Muscle of leg (tissue), 16 donors: ENCODE results near the gene JPH4. TPM values are rescaled to one million over a fixed set of nuclear protein-coding genes. Genes with fewer than 3 reads are reported as not detected.

Experiments used
- DNase-seq: peaks from one replicate; pipeline ENCODE4 v3.0.0; 2013
- H3K27ac ChIP-seq: one replicate; pipeline ENCODE4 v1.5.1; 2013; ENCODE audit warnings: mild to moderate bottlenecking, low read length, control low read depth
- H3K27me3 ChIP-seq: one replicate; pipeline ENCODE4 v1.6.1; 2013; ENCODE audit warnings: low read length; ENCODE audit not compliant: control insufficient read depth, insufficient read depth
- H3K36me3 ChIP-seq: one replicate; pipeline ENCODE4 v1.6.1; 2013; ENCODE audit warnings: low read length; ENCODE audit not compliant: control insufficient read depth, insufficient read depth
- H3K4me1 ChIP-seq: one replicate; pipeline ENCODE4 v1.6.1; 2013; ENCODE audit warnings: low read length; ENCODE audit not compliant: control insufficient read depth, insufficient read depth
- H3K4me3 ChIP-seq: one replicate; pipeline ENCODE4 v1.5.1; 2013; ENCODE audit warnings: low read length, control low read depth
- H3K9me3 ChIP-seq: replicated peaks from 2 replicates; pipeline ENCODE4 v1.6.1; 2013; ENCODE audit warnings: low read depth, low read length; ENCODE audit not compliant: control insufficient read depth
- WGBS: methylation state at CpG from one replicate; pipeline ENCODE4 v1.1.5; 2013; ENCODE audit warnings: missing lambda C conversion rate; ENCODE audit not compliant: insufficient coverage; 5-methylcytosine and 5-hydroxymethylcytosine counted together
- long read RNA-seq, 11 donors: transcript quantifications; one replicate each; lab custom pipeline, GENCODE V29; 2026
- polyA plus RNA-seq, 8 donors: library from polyadenylated mRNA; unstranded; fragments of 120-200 nt; gene quantifications; one replicate each; pipeline versions ENCODE4 v1.2.1 to v1.2.3, GENCODE V29; 2013; ENCODE audit warnings: inconsistent platforms in 1 of 8, low replicate concordance in 1 of 8; ENCODE audit not compliant: insufficient read length in 8 of 8, insufficient read depth in 1 of 8
- total RNA-seq: library from RNA; stranded (reverse); fragments of 120-200 nt; gene quantifications from one replicate; pipeline ENCODE4 v1.2.4, GENCODE V29; 2013

Gene JPH4
- total RNA-seq (0.53 TPM), polyA plus RNA-seq (1 to 10 TPM in 4 of 8 donors, under 1 TPM in 4; 0.26 to 3.0 (median 0.95) TPM)
- long read RNA-seq, donor 1: 0 reads
- long read RNA-seq, donor 2: 0 reads
- long read RNA-seq, donor 3: 0 reads
- long read RNA-seq, donor 4: 0 reads
- long read RNA-seq, donor 5: 0 reads
- long read RNA-seq, donor 6: 0 reads
- long read RNA-seq, donor 7, full-length matches to known transcripts: 2 of 2 reads
- long read RNA-seq, donor 7, partial matches to known transcripts: 0 of 2 reads
- long read RNA-seq, donor 7, other reads (novel, unspliced or antisense): 0 of 2 reads
- long read RNA-seq, donor 8: 0 reads
- long read RNA-seq, donor 9: 0 reads
- long read RNA-seq, donor 10: 0 reads
- long read RNA-seq, donor 11: 0 reads

DNA sequence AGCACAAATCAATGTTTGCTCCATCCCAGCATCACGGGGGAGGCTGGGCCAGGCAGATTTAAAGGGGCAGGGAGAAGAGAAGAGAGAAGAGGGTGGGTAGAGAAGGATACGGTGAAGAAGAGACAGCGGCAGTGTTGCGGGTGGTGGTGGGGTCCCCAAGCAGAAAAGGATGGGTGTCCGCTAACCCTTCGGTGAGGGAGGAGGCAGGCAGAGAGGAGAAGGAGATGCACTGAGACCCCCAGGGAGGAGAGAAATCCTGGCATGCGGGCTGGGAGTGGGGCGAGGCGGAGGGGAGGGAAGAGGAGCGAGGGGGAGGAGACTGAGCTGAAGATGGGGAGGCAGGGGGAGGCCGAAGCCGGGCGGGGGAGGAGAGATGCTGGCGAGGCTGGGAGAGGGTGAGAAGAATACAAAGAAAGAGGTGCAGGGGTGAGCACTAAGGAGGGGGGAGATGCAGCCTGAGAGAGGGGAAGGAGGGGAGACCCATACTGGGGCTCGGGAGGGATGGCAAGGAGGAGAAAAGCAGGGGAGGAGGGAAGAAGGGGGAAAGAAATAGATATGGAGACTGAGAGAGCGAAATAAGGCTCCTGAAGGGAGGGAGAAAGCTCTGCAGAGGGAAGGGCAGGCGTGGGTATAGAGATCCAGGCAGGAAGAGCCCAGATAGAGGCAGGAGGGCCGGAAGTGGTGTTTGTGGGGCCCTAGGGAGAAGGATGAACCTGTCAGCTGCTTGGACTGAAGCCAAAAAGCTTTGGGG is at the start of gene JPH4:
TSS of gene JPH4 (minus strand) at position 231 of the 751 bp plus-strand sequence. CDS start 1,337 bp downstream, outside the sequence.
- Histone ChIP-seq H3K4me1 (peaks cover 6% of the 10 kb centered on the region), H3K4me3 (no peak within 1 kb of the TSS), H3K9me3 (no peaks in the 10 kb centered on the region), H3K27ac (no peak within 1 kb of the TSS), H3K36me3 (no peaks in the 10 kb centered on the region), H3K27me3 (peaks cover 73% of the 10 kb centered on the region)
- DNase-seq: peak; percentile 55
- WGBS: 4% methylated on average over 18 of the region's 18 CpGs

DNA sequence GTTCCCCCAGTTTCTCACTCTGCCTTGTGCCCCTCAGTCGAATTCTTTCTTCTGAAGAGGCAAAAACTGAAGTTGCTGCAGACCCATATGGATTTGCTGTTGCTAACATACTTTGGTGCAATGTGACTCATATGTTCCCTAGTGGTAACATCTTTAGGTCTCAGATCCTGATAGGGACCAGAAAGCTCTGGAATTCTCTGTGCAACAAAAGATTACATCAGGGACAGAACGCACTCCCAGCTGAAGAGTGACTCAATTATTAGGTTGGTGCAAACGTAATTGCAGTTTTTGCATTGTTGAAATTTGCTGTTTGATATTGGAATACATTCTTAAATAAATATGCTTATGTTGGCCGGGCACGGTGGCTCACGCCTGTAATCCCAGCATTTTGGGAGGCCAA is 49.4 kb upstream of the JPH4 start:
- Histone ChIP-seq H3K27ac (no peak overlapping the region), H3K9me3 (peaks cover 14% of the 10 kb centered on the region), H3K36me3 (no peaks in the 10 kb centered on the region), H3K27me3 (no peaks in the 10 kb centered on the region), H3K4me3 (no peak overlapping the region), H3K4me1 (peaks cover 14% of the 10 kb centered on the region)
- no peak for DNase-seq
- WGBS: 100% methylated on average over 1 of the region's 6 CpGs

DNA sequence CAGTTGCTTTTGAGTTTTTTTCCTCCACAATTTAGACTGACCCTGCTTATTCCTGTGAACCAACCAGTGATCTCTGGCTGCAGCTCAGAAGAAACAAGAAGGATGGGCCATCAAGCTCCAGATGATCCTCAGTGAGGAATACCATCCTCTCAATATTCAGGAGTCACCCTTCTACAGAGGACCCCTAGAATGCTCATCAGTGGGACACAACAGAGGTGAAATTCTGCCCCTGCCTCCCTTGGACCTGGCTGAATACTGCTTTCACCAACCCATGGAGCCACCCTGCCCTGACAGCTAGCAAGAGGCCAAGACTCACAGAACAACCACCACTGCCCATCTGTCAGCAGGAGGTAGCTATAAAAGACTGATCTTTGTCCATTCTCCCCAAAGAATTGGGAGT is 48.4 kb upstream of the JPH4 start:
- Histone ChIP-seq H3K27me3 (no peaks in the 10 kb centered on the region), H3K36me3 (no peaks in the 10 kb centered on the region), H3K4me3 (no peak overlapping the region)

DNA sequence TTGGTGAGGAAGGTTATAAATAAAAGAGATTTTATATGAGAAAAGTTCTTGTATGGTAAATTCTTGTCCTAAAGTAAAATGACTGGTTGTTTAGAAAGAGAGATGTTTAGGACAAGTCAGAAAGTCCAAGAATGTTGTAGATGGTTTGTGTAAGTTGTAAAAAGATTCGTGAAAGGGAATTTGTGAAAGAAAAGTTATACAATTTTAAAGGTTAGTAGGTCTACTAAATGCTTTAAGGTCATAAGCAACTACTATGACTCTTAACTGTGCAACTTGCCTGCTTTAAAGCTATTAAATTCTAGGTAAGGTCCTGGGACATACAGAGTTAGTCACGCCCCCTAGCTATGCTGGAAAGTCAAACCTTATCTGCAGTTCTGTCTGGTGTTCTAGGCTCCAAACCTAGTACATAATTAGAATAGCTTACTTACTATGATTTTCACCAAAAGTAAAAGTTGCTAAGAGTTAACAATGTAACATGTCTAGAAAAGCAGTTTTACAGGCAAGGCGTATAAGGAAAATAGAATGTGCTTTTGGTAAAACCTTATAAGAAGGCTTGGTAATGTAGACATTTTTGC is 46.3 kb upstream of the JPH4 start:
- DNase-seq: no peak
- Histone ChIP-seq H3K9me3 (peaks cover 14% of the 10 kb centered on the region), H3K27me3 (no peaks in the 10 kb centered on the region), H3K4me1 (no peaks in the 10 kb centered on the region), H3K36me3 (no peaks in the 10 kb centered on the region), H3K27ac (no peak overlapping the region), H3K4me3 (no peak overlapping the region)
- WGBS: 100% methylated on average over 1 of the region's 3 CpGs

More for the DNA sequence above, 48.4 kb upstream of the JPH4 start:
- H3K4me1 ChIP-seq: peaks cover 6% of the 10 kb centered on the region
- H3K27ac ChIP-seq: no peak overlapping the region
- H3K9me3 ChIP-seq: peaks cover 14% of the 10 kb centered on the region
- DNase-seq: no peak

DNA sequence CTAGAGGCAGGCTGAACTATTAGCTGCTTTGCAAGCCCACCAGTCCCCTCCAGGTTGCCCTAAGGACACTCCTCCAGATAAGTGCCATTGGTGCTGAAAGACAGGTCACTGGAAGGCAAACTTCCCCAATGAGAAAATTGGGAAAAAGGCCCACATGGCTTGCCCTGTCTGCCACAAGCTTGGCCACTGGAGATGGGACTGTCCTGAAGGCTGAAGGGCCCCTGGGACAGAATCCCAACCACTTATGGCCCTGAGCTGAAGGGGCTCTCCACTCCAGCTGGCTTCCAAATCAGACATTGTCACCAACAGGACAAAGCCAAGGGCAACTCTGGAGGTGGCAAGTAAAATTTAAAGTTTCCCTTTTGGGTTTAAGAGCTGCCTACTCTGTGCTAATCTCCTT is 45.4 kb upstream of the JPH4 start:
- no peaks in the 10 kb centered on the region for H3K27me3 ChIP-seq
- H3K9me3 ChIP-seq: peaks cover 14% of the 10 kb centered on the region
- no peaks in the 10 kb centered on the region for H3K36me3 ChIP-seq
- no peak for DNase-seq
- no peak overlapping the region for H3K4me3 ChIP-seq
- H3K4me1 ChIP-seq: no peaks in the 10 kb centered on the region
- no peak overlapping the region for H3K27ac ChIP-seq

DNA sequence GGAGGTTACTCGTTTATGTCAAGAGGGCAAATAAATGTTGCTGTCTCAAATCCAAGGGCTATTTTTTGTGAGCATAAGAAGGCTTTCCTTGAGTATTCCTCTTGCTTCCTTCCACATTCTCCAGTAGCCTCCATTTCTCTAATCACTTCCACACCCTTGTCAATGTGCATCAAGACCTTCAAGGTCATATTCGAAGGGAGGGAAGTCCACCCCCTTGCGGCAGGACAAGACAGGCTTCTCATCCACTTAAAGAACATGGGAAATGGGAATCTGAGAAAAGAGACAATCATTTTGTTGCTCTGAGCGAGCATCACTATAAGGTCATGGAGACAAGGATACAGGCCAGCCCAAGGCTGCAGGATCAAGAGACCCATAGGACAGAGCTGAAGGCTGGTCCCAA is 44.4 kb upstream of the JPH4 start:
- Histone ChIP-seq H3K27me3 (no peaks in the 10 kb centered on the region), H3K27ac (no peak overlapping the region), H3K9me3 (peaks cover 14% of the 10 kb centered on the region), H3K4me1 (no peaks in the 10 kb centered on the region), H3K4me3 (no peak overlapping the region), H3K36me3 (no peaks in the 10 kb centered on the region)
- 71% methylated on average over 1 of the region's 4 CpGs for WGBS
- DNase-seq: no peak

DNA sequence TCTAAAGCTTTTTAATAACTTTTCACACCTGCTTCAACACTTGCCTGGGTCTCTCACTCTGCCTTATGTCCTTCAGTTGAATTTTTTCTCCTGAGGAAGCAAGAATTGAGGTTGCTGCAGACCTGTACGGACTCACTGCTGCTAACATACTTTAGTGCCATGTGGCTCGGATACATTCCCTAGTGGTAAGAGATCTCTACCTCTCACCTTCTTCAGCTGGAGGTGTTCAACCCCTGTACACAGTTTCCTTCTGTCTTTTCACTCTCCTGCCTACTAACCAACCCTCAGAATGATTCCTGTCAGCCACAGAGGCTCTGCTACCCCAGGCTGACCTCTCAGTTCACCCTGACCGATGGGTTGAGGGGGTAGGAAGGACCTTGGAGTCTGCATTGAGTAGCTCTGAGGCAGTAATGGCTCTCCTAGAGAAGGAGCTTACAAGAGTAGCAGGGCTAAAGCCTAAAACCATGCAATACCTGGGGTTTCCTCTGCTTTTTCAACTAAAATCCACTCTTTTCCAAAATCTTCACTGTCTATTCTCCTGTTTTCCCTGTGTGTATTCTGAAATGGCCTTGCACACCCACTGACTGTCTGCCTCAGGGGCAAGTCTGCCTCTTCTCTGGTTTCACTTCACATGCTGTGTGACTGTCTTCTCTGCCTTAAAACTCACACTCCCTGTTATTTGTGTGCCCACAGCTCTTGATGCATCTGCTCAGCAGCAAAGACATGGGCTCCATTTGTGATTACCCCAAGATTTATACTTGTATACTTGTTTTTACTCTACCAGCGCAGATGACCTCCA is 43.5 kb upstream of the JPH4 start:
- no peak overlapping the region for H3K4me3 ChIP-seq
- H3K9me3 ChIP-seq: peaks cover 14% of the 10 kb centered on the region
- no peaks in the 10 kb centered on the region for H3K27me3 ChIP-seq
- no peak overlapping the region for H3K27ac ChIP-seq
- no peaks in the 10 kb centered on the region for H3K4me1 ChIP-seq
- WGBS: 79% methylated on average over 3 of the region's 4 CpGs
- DNase-seq: no peak
- no peaks in the 10 kb centered on the region for H3K36me3 ChIP-seq

DNA sequence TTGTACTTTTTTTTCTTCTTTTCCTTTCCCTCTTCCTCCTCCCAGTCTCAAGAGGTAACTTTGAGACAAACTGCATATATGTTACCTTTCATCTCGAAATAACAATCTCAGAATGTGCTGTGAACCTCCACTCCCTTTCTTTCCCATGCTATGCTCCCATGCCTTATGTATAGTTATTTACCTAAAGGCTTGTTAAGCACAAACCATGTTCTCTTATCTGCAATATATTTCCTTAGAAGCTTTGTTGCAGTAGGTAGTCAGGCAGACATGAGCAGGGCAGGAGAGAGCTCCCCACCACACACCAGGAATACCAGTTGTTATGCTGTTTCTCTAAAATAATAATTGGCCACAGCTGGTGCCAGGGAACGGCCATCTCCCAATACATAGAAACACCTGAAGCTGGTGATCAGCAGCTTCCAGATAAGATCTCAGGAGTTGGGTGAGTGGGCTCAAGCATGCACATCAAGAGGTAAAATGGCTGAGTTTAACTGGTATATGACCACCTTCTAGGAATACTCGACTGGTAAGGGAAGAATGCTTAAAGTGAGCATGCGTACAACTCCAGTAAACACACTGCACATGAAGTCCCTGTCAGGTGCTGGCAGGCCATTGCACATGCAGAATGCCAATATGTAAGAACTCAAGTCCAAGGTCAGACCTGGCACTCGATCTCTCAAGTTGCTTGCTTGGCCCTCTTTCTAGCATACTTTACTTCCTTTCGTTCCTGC is 42.8 kb upstream of the JPH4 start:
- H3K9me3 ChIP-seq: peaks cover 14% of the 10 kb centered on the region

DNA sequence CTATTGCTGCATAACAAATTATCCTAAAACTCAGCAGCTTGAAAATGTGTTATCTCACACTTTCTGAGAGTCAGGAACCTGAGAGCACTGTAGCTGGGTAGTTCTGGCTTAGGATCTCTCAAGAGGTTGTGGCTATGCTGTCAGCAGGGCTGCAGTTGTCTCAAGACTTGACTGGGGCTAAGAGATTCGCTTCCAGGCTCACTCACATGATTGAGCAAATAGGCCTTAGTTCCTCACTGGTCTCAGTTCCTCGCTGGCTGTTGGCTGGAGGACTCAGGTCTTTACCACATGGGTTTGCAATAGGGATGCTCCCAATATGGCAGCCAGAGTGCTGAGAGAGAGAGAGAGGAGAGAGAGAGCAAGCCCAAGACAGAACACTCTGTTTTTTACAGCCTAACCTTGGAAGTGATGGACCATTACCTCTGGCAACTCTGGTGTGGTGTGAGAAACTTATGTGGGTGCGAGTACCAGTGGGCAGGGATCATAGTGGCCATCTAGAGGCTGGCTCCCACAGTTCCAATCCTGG is 41.6 kb upstream of the JPH4 start:
- no peak for DNase-seq
- Histone ChIP-seq H3K9me3 (peaks cover 14% of the 10 kb centered on the region), H3K4me3 (no peak overlapping the region), H3K27me3 (no peaks in the 10 kb centered on the region), H3K27ac (no peak overlapping the region), H3K36me3 (no peaks in the 10 kb centered on the region), H3K4me1 (no peaks in the 10 kb centered on the region)
- WGBS: 78% methylated on average over 2 of the region's 3 CpGs

More for the DNA sequence above, 42.8 kb upstream of the JPH4 start:
- Histone ChIP-seq H3K27me3 (no peaks in the 10 kb centered on the region), H3K4me3 (no peak overlapping the region), H3K36me3 (no peaks in the 10 kb centered on the region), H3K4me1 (no peaks in the 10 kb centered on the region), H3K27ac (no peak overlapping the region)
- WGBS: 64% methylated on average over 4 of the region's 6 CpGs
- DNase-seq: no peak
